Measurements from ENCODE around the gene S100A7A.

The S100A7A gene

DNA sequence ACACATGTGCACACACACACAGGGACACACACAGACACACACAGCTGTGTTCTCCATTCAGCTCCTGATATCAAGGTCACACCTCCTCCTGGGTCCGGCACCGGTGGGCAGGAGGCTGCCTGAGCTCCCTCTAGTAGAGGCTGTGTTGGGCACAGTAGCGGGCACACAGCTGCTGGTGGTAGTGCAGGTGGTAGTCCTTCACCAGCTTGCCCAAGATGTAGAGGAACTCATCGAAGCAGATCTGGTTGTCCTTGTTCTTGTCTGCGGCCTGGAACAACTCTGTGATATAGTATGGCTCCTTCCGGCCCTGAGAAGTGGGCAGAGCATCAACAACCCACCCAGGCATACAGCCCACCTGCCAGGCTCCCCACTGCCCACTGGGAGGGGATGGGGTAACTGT lies 19.9 kb upstream of the S100A7A start:
- no peak overlapping the region for H3K4me3 Mint-ChIP-seq
- H3K9me3 Mint-ChIP-seq: peaks cover 9% of the 10 kb centered on the region
- no peak for DNase-seq
- no peak overlapping the region for H3K27ac Mint-ChIP-seq
- H3K4me1 Mint-ChIP-seq: no peaks in the 10 kb centered on the region
- no peaks in the 10 kb centered on the region for H3K36me3 Mint-ChIP-seq (ENCODE audit: low read depth)
- TF ChIP-seq, protein P1, sequence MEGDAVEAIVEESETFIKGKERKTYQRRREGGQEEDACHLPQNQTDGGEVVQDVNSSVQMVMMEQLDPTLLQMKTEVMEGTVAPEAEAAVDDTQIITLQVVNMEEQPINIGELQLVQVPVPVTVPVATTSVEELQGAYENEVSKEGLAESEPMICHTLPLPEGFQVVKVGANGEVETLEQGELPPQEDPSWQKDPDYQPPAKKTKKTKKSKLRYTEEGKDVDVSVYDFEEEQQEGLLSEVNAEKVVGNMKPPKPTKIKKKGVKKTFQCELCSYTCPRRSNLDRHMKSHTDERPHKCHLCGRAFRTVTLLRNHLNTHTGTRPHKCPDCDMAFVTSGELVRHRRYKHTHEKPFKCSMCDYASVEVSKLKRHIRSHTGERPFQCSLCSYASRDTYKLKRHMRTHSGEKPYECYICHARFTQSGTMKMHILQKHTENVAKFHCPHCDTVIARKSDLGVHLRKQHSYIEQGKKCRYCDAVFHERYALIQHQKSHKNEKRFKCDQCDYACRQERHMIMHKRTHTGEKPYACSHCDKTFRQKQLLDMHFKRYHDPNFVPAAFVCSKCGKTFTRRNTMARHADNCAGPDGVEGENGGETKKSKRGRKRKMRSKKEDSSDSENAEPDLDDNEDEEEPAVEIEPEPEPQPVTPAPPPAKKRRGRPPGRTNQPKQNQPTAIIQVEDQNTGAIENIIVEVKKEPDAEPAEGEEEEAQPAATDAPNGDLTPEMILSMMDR (IDR thresholded peaks at IDR 0.05): no peak
- H3K27me3 Mint-ChIP-seq (ENCODE audit: low read depth, poor library complexity): peaks cover 12% of the 10 kb centered on the region

DNA sequence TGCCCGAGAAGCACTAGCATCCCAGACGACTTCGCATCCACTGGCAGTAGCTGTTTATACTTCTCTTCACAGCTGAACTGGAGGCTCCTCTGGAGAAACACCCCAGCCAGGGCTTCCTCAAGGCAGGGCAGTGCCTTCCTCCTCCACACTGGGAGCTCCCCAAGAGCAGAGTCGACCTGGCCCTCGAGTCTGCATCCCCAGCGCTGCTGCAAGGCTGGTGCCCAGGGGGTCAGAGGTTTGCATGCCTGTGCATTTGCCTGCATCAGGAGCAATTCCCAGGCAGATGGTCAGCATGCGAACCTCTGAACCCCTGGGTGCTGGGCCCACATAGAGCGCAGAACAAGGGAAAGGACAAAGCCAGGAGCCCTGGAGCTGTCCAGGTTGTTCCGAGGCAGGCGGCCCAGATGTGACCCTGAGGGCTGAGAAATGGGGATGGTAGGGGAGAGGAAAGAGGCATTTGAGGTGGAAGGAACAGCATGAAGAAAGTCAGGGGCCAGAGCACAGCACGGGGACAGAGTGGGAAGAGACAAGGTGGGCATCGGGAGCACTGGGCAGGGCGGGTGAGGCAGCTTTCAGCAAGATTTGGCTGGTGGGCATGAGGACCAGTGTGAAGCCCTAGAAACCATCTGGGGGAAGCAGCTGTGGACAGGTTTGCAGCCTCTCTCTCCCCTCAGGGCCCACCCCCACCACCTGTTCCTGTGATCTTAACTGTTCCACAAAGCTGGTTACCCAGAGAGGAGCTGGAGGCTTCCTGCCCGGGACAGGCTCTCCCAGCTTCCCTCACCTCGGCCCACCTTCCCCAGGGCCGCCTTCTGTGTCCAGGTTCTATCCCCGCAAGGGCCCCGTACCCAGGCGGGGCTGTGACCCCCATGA lies 19.0 kb upstream of the S100A7A start:
- Mint-ChIP-seq H3K36me3 (ENCODE audit: low read depth) (no peaks in the 10 kb centered on the region), H3K4me1 (no peaks in the 10 kb centered on the region), H3K27me3 (ENCODE audit: low read depth, poor library complexity) (peaks cover 8% of the 10 kb centered on the region), H3K4me3 (no peak overlapping the region), H3K9me3 (peaks cover 9% of the 10 kb centered on the region), H3K27ac (no peak overlapping the region)
- no peak for DNase-seq
- TF ChIP-seq, protein P1 (IDR thresholded peaks at IDR 0.05): no peak

DNA sequence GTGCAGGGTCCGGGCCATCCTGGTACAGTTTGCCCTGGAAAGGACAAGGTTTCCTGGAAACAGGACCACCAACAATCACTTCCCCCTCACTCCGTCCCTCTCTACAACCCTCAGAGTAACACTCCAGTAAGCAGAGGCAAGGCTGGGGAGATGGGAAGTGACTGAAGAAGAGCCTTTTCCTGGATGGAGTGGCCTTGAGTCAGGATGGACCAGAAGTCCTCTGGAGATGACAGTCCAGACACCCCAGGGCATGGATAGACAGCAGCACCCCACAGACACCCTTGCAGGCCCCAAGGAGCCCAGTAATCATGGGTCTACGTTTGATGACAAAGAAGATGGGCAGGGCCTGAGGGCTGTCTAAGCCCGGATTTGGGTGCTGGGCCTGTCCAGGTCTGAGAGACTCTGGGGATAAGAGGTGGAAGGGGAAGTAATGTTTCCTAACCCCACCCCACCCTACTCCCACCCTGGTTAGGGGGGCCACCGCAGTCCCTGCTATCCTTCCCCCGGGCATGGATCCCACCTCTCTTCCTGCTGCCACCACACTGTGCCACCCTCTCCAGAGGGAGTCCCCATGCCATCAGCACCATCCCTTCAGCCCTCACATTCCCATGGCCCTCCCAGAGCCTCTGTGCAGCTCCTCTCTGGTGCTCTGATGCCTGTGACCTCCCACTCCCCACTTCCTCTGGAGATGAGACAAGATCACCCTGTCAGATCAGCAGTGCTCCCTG lies 18.2 kb upstream of the S100A7A start:
- TF ChIP-seq, protein P1 (IDR thresholded peaks at IDR 0.05): no peak
- Mint-ChIP-seq H3K4me1 (no peaks in the 10 kb centered on the region), H3K27ac (no peak overlapping the region), H3K36me3 (ENCODE audit: low read depth) (no peaks in the 10 kb centered on the region), H3K4me3 (no peak overlapping the region), H3K9me3 (peaks cover 9% of the 10 kb centered on the region), H3K27me3 (ENCODE audit: low read depth, poor library complexity) (peaks cover 8% of the 10 kb centered on the region)
- DNase-seq: no peak

DNA sequence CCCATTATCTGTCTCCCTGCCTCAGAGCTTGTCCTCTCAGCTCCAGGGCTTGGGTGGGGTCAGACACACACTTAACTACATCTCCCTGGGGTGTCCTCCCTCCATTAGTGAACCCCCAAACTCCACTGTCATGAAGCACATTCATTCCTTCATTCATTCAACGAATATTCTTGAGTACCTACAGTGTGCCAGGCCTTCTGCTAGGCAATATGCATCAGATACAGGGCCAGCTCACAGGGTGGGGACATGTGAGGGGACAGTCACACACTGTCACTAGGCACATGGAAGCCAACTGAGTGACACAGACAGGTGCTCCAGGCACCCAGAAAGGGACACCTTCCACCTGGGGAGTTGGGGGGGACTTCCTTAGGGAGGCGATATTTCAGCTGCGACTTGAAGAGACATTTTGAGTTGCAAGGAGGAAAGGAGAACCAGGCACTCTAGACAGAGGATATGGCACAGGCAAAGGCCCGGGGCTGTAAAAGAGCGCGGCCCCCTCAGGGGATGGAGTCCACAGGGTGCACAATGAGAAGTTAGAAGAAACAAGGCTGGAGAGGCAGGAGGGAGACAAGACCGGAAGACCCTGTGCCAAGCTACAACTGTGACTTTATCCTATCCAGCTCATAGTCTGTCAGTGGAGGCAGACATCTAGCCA lies 16.8 kb upstream of the S100A7A start:
- TF ChIP-seq, protein P1 (IDR thresholded peaks at IDR 0.05): no peak
- H3K27ac Mint-ChIP-seq: no peak overlapping the region
- no peaks in the 10 kb centered on the region for H3K36me3 Mint-ChIP-seq (ENCODE audit: low read depth)
- H3K27me3 Mint-ChIP-seq (ENCODE audit: low read depth, poor library complexity): peaks cover 13% of the 10 kb centered on the region
- DNase-seq: no peak
- no peak overlapping the region for H3K4me3 Mint-ChIP-seq
- H3K9me3 Mint-ChIP-seq: peaks cover 12% of the 10 kb centered on the region
- no peaks in the 10 kb centered on the region for H3K4me1 Mint-ChIP-seq

DNA sequence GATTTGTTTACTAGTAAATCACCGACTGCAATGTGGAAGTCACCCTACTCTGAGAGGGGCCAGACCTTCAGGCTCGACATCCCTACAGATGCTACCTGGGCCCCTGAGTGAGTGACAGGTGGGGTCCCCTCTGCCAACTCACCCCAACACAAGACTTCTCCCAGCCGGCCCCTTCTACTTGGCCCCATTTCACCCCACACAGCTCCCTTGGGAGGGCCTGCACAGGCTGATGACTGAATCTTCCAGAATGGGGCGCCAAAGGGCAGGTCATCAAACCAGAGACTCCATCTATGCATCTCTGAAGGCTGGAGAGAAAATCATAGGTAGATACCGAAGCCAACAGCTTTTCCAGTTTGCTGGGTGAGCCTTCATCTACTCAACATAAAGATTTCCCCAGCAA lies 16.1 kb upstream of the S100A7A start:
- peaks cover 15% of the 10 kb centered on the region for H3K9me3 Mint-ChIP-seq
- H3K4me3 Mint-ChIP-seq: no peak overlapping the region
- no peaks in the 10 kb centered on the region for H3K4me1 Mint-ChIP-seq
- no peak for DNase-seq
- TF ChIP-seq, protein P1 (IDR thresholded peaks at IDR 0.05): no peak
- no peaks in the 10 kb centered on the region for H3K36me3 Mint-ChIP-seq (ENCODE audit: low read depth)
- H3K27ac Mint-ChIP-seq: no peak overlapping the region
- H3K27me3 Mint-ChIP-seq (ENCODE audit: low read depth, poor library complexity): peaks cover 13% of the 10 kb centered on the region

Data from nephron progenitor cell (in vitro differentiated cells).